ENCODE measurements around the gene ZP2. TPM values are rescaled to one million over a fixed set of nuclear protein-coding genes. Genes with fewer than 3 reads are reported as not detected.

Gene ZP2
- total RNA-seq, 1 experiment from 2014 or later = not detected

GRCh38 chr16:21236831-21237230, 25.5 kb upstream of the ZP2 start:
- no peaks in the 10 kb centered on the region for H4K20me1 ChIP-seq (ENCODE audit: low read length)
- ATAC-seq (no peak), DNase-seq (no peak)
- no peak overlapping the region for H3K9ac ChIP-seq (ENCODE audit: low read length)
- no peak overlapping the region for H3K4me3 ChIP-seq (ENCODE audit: low read length)
- TF ChIP-seq CTCF (conservative IDR thresholded peaks at IDR 0.05; ENCODE audit: low read depth, low read length) (no peak), EZH2phosphoT487 (IDR thresholded peaks at IDR 0.05; ENCODE audit: borderline replicate concordance, low read length) (no peak), EZH2 (IDR thresholded peaks at IDR 0.05; ENCODE audit: low read length, unreplicated experiment) (no peak)
- CTCF ChIA-PET = no interaction called here
- H2AFZ ChIP-seq (ENCODE audit: low read length) = no peak overlapping the region
- no peaks in the 10 kb centered on the region for H3K79me2 ChIP-seq (ENCODE audit: low read length)
- H3K27ac ChIP-seq (ENCODE audit: low read length) = no peak overlapping the region
- H3K9me2 ChIP-seq (replicated peaks; ENCODE audit: low read length) = no peaks in the 10 kb centered on the region
- H3K4me1 ChIP-seq (ENCODE audit: insufficient read depth, low read length) = no peaks in the 10 kb centered on the region
- no peak overlapping the region for H3K4me2 ChIP-seq (ENCODE audit: low read length)
- no TSS peak for BruUV-seq (replicated peaks)
- H3K9me3 ChIP-seq (ENCODE audit: low read length) = no peaks in the 10 kb centered on the region
- intact Hi-C loops (cut with micrococcal nuclease) = no loop called here
- POLR2A ChIA-PET (ENCODE audit: unreplicated experiment) = no interaction called here
- H3K36me3 ChIP-seq (ENCODE audit: low read depth, low read length) = no peaks in the 10 kb centered on the region
- H3F3A ChIP-seq (ENCODE audit: low read length, unreplicated experiment) = no peaks in the 10 kb centered on the region
- peaks cover 19% of the 10 kb centered on the region for H3K27me3 ChIP-seq (ENCODE audit: low read length)

GRCh38 chr16:21235199-21235585, 23.8 kb upstream of the ZP2 start:
- no peak overlapping the region for H3K9ac ChIP-seq (ENCODE audit: low read length)
- no peak for ATAC-seq
- CTCF ChIA-PET = no interaction called here
- POLR2A ChIA-PET (ENCODE audit: unreplicated experiment) = no interaction called here
- H3K79me2 ChIP-seq (ENCODE audit: low read length) = no peaks in the 10 kb centered on the region
- H3K4me2 ChIP-seq (ENCODE audit: low read length) = no peak overlapping the region
- no peaks in the 10 kb centered on the region for H3F3A ChIP-seq (ENCODE audit: low read length, unreplicated experiment)
- intact Hi-C loops (cut with micrococcal nuclease) = no loop called here
- BruUV-seq (replicated peaks) = no TSS peak
- no peaks in the 10 kb centered on the region for H4K20me1 ChIP-seq (ENCODE audit: low read length)
- no peaks in the 10 kb centered on the region for H3K4me1 ChIP-seq (ENCODE audit: insufficient read depth, low read length)
- no peak overlapping the region for H3K4me3 ChIP-seq (ENCODE audit: low read length)
- peaks cover 35% of the 10 kb centered on the region for H3K27me3 ChIP-seq (ENCODE audit: low read length)
- TF ChIP-seq EZH2 (IDR thresholded peaks at IDR 0.05; ENCODE audit: low read length, unreplicated experiment) (no peak), EZH2phosphoT487 (IDR thresholded peaks at IDR 0.05; ENCODE audit: borderline replicate concordance, low read length) (no peak), CTCF (conservative IDR thresholded peaks at IDR 0.05; ENCODE audit: low read depth, low read length) (no peak)
- DNase-seq = no peak
- H3K9me3 ChIP-seq (ENCODE audit: low read length) = no peaks in the 10 kb centered on the region
- H3K36me3 ChIP-seq (ENCODE audit: low read depth, low read length) = no peaks in the 10 kb centered on the region
- H2AFZ ChIP-seq (ENCODE audit: low read length) = no peak overlapping the region
- no peak overlapping the region for H3K27ac ChIP-seq (ENCODE audit: low read length)
- no peaks in the 10 kb centered on the region for H3K9me2 ChIP-seq (replicated peaks; ENCODE audit: low read length)

- BruUV-seq (replicated peaks) = no TSS peak
- ATAC-seq (no peak), DNase-seq (no peak)
- POLR2A ChIA-PET (ENCODE audit: unreplicated experiment) = no interaction called here
- intact Hi-C loops (cut with micrococcal nuclease) = no loop called here
- no peak within 1 kb of the TSS for H2AFZ ChIP-seq (ENCODE audit: low read length)
- no peak within 1 kb of the TSS for H3K4me2 ChIP-seq (ENCODE audit: low read length)
- no peaks in the 10 kb centered on the region for H3K9me2 ChIP-seq (replicated peaks; ENCODE audit: low read length)
- CTCF ChIA-PET = no interaction called here
- TF ChIP-seq EZH2 (IDR thresholded peaks at IDR 0.05; ENCODE audit: low read length, unreplicated experiment) = no peak
- H3K4me3 ChIP-seq (ENCODE audit: low read length) = no peak within 1 kb of the TSS
- no peaks in the 10 kb centered on the region for H3K9me3 ChIP-seq (ENCODE audit: low read length)
- no peaks in the 10 kb centered on the region for H3K4me1 ChIP-seq (ENCODE audit: insufficient read depth, low read length)
- no peaks in the 10 kb centered on the region for H4K20me1 ChIP-seq (ENCODE audit: low read length)
- no peaks in the 10 kb centered on the region for H3K36me3 ChIP-seq (ENCODE audit: low read depth, low read length)
- no peaks in the 10 kb centered on the region for H3K79me2 ChIP-seq (ENCODE audit: low read length)
- H3K9ac ChIP-seq (ENCODE audit: low read length) = no peak within 1 kb of the TSS
- peaks cover 49% of the 10 kb centered on the region for H3K27me3 ChIP-seq (ENCODE audit: low read length)
- no peaks in the 10 kb centered on the region for H3F3A ChIP-seq (ENCODE audit: low read length, unreplicated experiment)
- no peak within 1 kb of the TSS for H3K27ac ChIP-seq (ENCODE audit: low read length)
These were observed 22.3 kb upstream of the ZP2 start, which contains the start of gene ANKS4B for GRCh38 chr16:21233521-21234150. TSS of gene ANKS4B (plus strand) at chr16:21233699. CDS start at chr16:21233738, 39 bp downstream.

Measured in PC-3 (cell line).